HS-5 (cell line): ENCODE data around the gene TUFT1.

ENCODE experiments used
- DNase-seq: peaks from one replicate; pipeline ENCODE4 v3.0.0-alpha.2; 2012; ENCODE audit warnings: low read depth

TUFT1 gene

GRCh38 chr1:151540021-151540981 lies at the start of gene TUFT1:
Gene TUFT1 (plus strand): TSS chr1:151540309. CDS start chr1:151540367, 58 bp downstream.
- DNase-seq, result peak; percentile 71

GRCh38 chr1:151491641-151492040 lies 48.5 kb upstream of the TUFT1 start:
- no peak for DNase-seq

GRCh38 chr1:151492120-151492519 lies 48.0 kb upstream of the TUFT1 start:
- no peak for DNase-seq

- no peak for DNase-seq
These were observed 47.1 kb upstream of the TUFT1 start for GRCh38 chr1:151493042-151493441.

DNA sequence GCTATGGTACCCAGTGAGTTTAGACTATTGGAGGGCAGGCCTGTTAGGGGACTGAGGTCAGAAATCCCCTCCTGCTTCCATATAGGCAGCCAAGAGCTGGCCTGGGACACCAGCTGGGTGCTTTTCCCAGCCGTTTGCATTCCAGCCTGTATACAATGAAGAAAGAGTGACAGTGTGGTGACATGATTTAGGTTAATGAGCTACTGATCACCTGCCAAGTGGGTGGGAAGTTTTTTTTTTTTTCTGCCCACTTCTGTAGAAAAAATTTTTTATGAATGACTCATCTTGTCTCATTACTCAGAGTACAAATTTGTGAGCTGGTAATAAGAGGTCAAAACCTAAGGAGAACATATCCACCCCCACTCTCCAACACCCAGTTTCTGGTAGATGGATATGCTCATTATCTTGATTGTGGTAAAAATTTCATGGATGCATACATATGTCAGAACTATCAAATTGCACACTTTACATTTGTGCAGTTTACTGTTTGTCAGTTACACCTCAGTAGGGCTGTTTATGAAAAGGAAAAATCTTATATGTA lies 45.3 kb upstream of the TUFT1 start:
- DNase-seq, result peak; percentile 79

- no peak for DNase-seq
These were observed 44.8 kb upstream of the TUFT1 start for GRCh38 chr1:151495316-151495715.

- no peak for DNase-seq
These were observed 40.7 kb upstream of the TUFT1 start for GRCh38 chr1:151499365-151499764.

DNA sequence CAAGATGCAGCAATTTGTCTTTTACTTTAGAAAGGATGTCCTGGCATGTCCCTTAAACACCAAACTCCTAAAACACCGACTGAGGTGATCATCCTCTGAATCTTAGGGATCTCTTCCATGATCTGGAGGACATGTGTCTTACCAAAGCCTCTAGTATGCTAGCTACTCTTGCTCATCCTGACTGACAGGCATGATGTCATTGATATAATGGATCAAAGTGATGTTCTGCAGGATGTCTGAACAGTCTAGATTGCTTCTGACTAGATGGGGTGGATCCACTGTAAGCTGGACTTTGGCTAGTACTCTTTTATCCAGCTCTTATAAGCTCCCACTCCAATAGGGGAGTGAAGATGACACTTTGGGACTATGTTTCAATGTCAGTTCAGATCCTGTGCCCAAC lies 40.2 kb upstream of the TUFT1 start:
- no peak for DNase-seq

- DNase-seq, result no peak
These were observed 38.6 kb upstream of the TUFT1 start for GRCh38 chr1:151501474-151501873.

GRCh38 chr1:151502035-151502700 lies 37.9 kb upstream of the TUFT1 start:
- DNase-seq, result no peak

GRCh38 chr1:151502859-151503780 lies 37.0 kb upstream of the TUFT1 start:
- DNase-seq, result no peak

DNA sequence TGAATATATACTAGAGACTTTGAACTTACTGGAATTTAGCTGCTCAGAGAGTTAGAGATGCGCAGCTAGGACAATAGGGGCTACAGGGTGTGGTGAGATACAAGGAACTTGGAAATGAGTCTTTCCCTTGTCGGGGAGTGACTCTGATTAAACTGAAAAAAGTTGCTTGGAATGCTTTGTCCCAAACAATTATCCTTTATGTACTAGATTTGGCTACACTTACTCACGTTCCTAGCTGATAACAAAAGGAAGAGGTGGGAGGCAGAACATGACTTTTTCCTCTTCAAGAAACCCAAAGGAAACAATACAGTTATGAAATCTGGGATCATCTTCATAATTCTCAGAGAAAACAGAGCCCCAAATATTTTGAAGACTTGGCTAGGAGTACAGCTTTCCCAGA lies 35.9 kb upstream of the TUFT1 start:
- DNase-seq, result no peak

GRCh38 chr1:151504759-151505158 lies 35.4 kb upstream of the TUFT1 start:
- no peak for DNase-seq

- DNase-seq, result no peak
These were observed 31.3 kb upstream of the TUFT1 start for GRCh38 chr1:151508833-151509232.

- DNase-seq, result no peak
These were observed 30.6 kb upstream of the TUFT1 start for GRCh38 chr1:151509350-151510019.

DNA sequence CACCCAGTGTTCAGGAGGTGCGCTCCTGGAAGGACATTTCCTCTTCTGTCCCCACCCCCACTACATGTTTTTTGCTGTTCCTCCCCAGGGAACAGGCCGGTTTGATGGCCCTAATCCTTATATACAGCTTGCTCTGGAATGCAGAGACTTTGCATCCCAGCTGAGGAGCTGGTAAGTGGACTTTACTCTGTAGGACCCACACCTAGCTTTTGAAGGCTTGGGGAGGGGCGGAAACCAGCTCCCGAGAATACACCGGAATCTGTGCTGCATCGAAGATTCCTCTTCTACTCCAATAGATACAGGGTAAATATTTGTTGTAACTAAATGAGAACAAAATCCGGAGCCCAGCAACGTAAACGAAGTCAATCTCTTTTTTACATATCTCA lies 30.1 kb upstream of the TUFT1 start:
- DNase-seq, result no peak

GRCh38 chr1:151510614-151510956 lies 29.5 kb upstream of the TUFT1 start:
- no peak for DNase-seq

- DNase-seq, result no peak
These were observed 29.0 kb upstream of the TUFT1 start, which contains the start of gene CGN for GRCh38 chr1:151510957-151511635. Gene CGN (plus strand): TSS chr1:151511387. CDS start chr1:151518520, 7,133 bp downstream.

DNA sequence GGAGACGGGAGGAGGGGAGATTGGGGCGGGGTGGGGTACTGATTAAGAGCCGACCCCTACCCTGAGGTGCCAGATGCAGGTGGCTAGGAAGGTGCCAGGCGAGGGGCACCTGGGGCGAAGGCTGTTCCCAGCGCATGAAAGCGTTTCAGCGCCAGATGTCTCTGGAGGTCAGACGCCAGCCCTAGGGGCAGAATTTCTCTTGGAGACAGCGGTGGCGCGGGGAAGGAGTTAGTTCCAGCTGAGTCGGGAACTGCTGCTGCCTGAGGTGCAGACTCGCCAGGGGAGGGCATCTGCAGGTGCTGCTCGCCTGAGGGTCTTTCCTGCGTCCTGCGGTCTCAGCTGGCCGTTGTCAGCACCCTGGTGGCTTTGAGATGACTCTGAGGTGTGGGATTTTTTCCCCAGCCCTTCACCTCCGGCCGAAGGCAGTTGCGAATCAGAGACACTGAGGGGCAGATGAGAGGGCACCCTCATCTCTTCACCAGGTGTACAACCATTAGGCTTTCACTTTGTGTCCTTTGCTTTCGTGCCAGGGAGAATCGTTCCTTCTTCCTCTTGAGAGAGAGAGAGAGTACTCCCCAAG lies 28.4 kb upstream of the TUFT1 start:
- DNase-seq, result no peak

- DNase-seq, result no peak
These were observed 27.8 kb upstream of the TUFT1 start for GRCh38 chr1:151512326-151512725.
